Liver (tissue), 9 donors: ENCODE measurements around the gene TACR2. TPM values are rescaled to one million over a fixed set of nuclear protein-coding genes. Genes with fewer than 3 reads are reported as not detected.
A peak's percentile ranks its signal among the peaks of the same experiment; 100 is the strongest.

ENCODE experiments used
- DNase-seq: peaks from one replicate; pipeline ENCODE4 v3.0.0-alpha.2; 2017; ENCODE audit warnings: low spot score
- H3K27ac ChIP-seq, 2 donors: one replicate each; pipeline ENCODE4 v1.7.0; 2013; ENCODE audit warnings: inconsistent platforms in 2 of 2, low read length in 2 of 2, control low read depth in 1 of 2, low read depth in 1 of 2, mild to moderate bottlenecking in 1 of 2
- H3K27me3 ChIP-seq, 4 donors: one replicate each; pipeline versions ENCODE4 v1.6.1 to v1.7.0; 2013; ENCODE audit warnings: low read length in 3 of 4, inconsistent platforms in 1 of 4, mild to moderate bottlenecking in 1 of 4, moderate library complexity in 1 of 4; ENCODE audit not compliant: control insufficient read depth in 4 of 4, insufficient read depth in 4 of 4
- H3K36me3 ChIP-seq, 4 donors: one replicate each; pipeline versions ENCODE4 v1.6.1 to v1.7.0; 2013; ENCODE audit warnings: low read length in 3 of 4, mild to moderate bottlenecking in 3 of 4, low read depth in 1 of 4, moderate library complexity in 1 of 4; ENCODE audit not compliant: control insufficient read depth in 4 of 4, insufficient read depth in 3 of 4
- H3K4me1 ChIP-seq, 4 donors: one replicate each; pipeline versions ENCODE4 v1.6.1 to v1.7.0; 2013; ENCODE audit warnings: low read length in 3 of 4, mild to moderate bottlenecking in 3 of 4, moderate library complexity in 1 of 4; ENCODE audit not compliant: control insufficient read depth in 4 of 4, insufficient read depth in 4 of 4
- H3K4me3 ChIP-seq, 3 donors: one replicate each; pipeline versions ENCODE4 v1.6.1 to v1.7.0; 2013; ENCODE audit warnings: low read length in 3 of 3, control low read depth in 1 of 3, low read depth in 1 of 3, mild to moderate bottlenecking in 1 of 3
- H3K9ac ChIP-seq, 2 donors: one replicate each; pipeline ENCODE4 v1.7.0; 2013; ENCODE audit warnings: low read length in 2 of 2, mild to moderate bottlenecking in 2 of 2, moderate library complexity in 2 of 2, control low read depth in 1 of 2, low read depth in 1 of 2
- H3K9me3 ChIP-seq, 4 donors: one replicate each; pipeline versions ENCODE4 v1.6.1 to v1.7.0; 2013; ENCODE audit warnings: low read length in 3 of 4; ENCODE audit not compliant: control insufficient read depth in 4 of 4
- ATF3 ChIP-seq: IDR thresholded peaks from 2 replicates; pipeline ENCODE4 v1.6.1; 2016; ENCODE audit warnings: antibody characterized with exemption
- CTCF ChIP-seq: fragments of 150-350 bp; IDR thresholded peaks from 2 replicates; pipeline ENCODE4 v1.5.1; 2017; ENCODE audit warnings: improper control_type of control experiment, low read depth, low read length; ENCODE audit not compliant: missing input control
- EGR1 ChIP-seq, 2 donors: IDR thresholded peaks; 2 replicates each; pipeline ENCODE4 v1.6.1; 2016 to 2018; ENCODE audit warnings: antibody characterized with exemption in 2 of 2, low read depth in 2 of 2
- GABPA ChIP-seq, 2 donors: IDR thresholded peaks in 1 of 2; conservative IDR thresholded peaks in 1 of 2; 2 replicates each; pipeline ENCODE4 v1.6.1; 2016; ENCODE audit warnings: antibody characterized with exemption in 2 of 2, mild to moderate bottlenecking in 1 of 2, moderate library complexity in 1 of 2
- HNF4A ChIP-seq, 2 donors: conservative IDR thresholded peaks; 2 replicates each; pipeline ENCODE4 v1.6.1; 2016; ENCODE audit warnings: antibody characterized with exemption in 2 of 2, mild to moderate bottlenecking in 2 of 2
- HNF4G ChIP-seq: IDR thresholded peaks from 2 replicates; pipeline ENCODE4 v1.6.1; 2016; ENCODE audit warnings: antibody characterized with exemption
- JUND ChIP-seq, 2 donors: IDR thresholded peaks; 2 replicates each; pipeline ENCODE4 v1.6.1; 2016; ENCODE audit warnings: antibody characterized with exemption in 2 of 2
- NR2F2 ChIP-seq: IDR thresholded peaks from 2 replicates; pipeline ENCODE4 v1.6.1; 2016; ENCODE audit warnings: antibody characterized with exemption
- REST ChIP-seq: IDR thresholded peaks from 2 replicates; pipeline ENCODE4 v1.6.1; 2016; ENCODE audit warnings: antibody characterized with exemption, mild to moderate bottlenecking
- RXRA ChIP-seq, 2 donors: IDR thresholded peaks; 2 replicates each; pipeline ENCODE4 v1.6.1; 2017 to 2018; ENCODE audit warnings: antibody characterized with exemption in 2 of 2, mild to moderate bottlenecking in 1 of 2
- SP1 ChIP-seq: IDR thresholded peaks from 2 replicates; pipeline ENCODE4 v1.6.1; 2018; ENCODE audit warnings: antibody characterized with exemption, mild to moderate bottlenecking
- TAF1 ChIP-seq: conservative IDR thresholded peaks from 2 replicates; pipeline ENCODE4 v1.6.1; 2016; ENCODE audit warnings: antibody characterized with exemption, mild to moderate bottlenecking
- YY1 ChIP-seq: IDR thresholded peaks from 2 replicates; pipeline ENCODE4 v1.6.1; 2016; ENCODE audit warnings: antibody characterized with exemption, mild to moderate bottlenecking
- ZBTB33 ChIP-seq: IDR thresholded peaks from 2 replicates; pipeline ENCODE4 v1.6.1; 2016; ENCODE audit warnings: antibody characterized with exemption
- WGBS: extraction: QIAGEN DNeasy Blood & Tissue Kit; methylation state at CpG from one replicate; pipeline ENCODE4 v1.1.7; 2013; 5-methylcytosine and 5-hydroxymethylcytosine counted together
- polyA plus RNA-seq, 2 donors: library from polyadenylated mRNA; stranded (reverse) in 1 of 2; unstranded in 1 of 2; fragments of 200-250 nt in 1 of 2; fragments of >200 nt in 1 of 2; fragmentation: Nextera tagmentation in 1 of 2; extraction: Ambion mirVana in 1 of 2; gene quantifications; one replicate each; pipeline versions ENCODE4 v1.2.1 to v1.2.3, GENCODE V29; 2013 to 2015
- total RNA-seq, 2 donors: library from RNA; depleted of rRNA; stranded (reverse); fragments of >200 nt; gene quantifications; one replicate each; pipeline ENCODE4 v1.2.3, GENCODE V29; 2014
- donor health status: healthy.
- donor health status: healthy.
- donor health status: healthy.
- donor health status: healthy.
- donor health status: healthy.

TACR2 gene
- total and polyA plus RNA-seq, 4 donors: 0.08 to 0.18 (median 0.12) TPM; not detected in 1

- H3K27ac ChIP-seq: peak overlapping the region in 1 of 2 donors; percentile 18
- TF ChIP-seq SP1: no peak
- TF ChIP-seq YY1: no peak
- TF ChIP-seq NR2F2: no peak
- no peak for TF ChIP-seq ZBTB33
- peaks cover 0 to 2% (median 0%) of the 10 kb centered on the region in 4 donors for H3K9me3 ChIP-seq
- DNase-seq: no peak
- no peak overlapping the region for H3K4me3 ChIP-seq
- no peaks in the 10 kb centered on the region for H3K36me3 ChIP-seq
- H3K27me3 ChIP-seq: no peaks in the 10 kb centered on the region
- H3K9ac ChIP-seq: no peak overlapping the region
- WGBS: 71% methylated on average over 5 of the region's 5 CpGs
- H3K4me1 ChIP-seq: peaks cover 0 to 4% (median 0%) of the 10 kb centered on the region in 4 donors
Observed at GRCh38 chr10:69439350-69439739, 22.6 kb upstream of the TACR2 start.

- H3K27me3 ChIP-seq: no peaks in the 10 kb centered on the region
- no peak for DNase-seq
- peaks cover 0 to 4% (median 0%) of the 10 kb centered on the region in 4 donors for H3K4me1 ChIP-seq
- H3K36me3 ChIP-seq: no peaks in the 10 kb centered on the region
- peaks cover 0 to 2% (median 0%) of the 10 kb centered on the region in 4 donors for H3K9me3 ChIP-seq
- TF ChIP-seq SP1: no peak
- 52% methylated on average over 10 of the region's 10 CpGs for WGBS
- H3K4me3 ChIP-seq: no peak overlapping the region
- H3K9ac ChIP-seq: no peak overlapping the region
- H3K27ac ChIP-seq: peak overlapping the region in 1 of 2 donors; percentile 18
Observed at GRCh38 chr10:69438536-69439349, 22.0 kb upstream of the TACR2 start.

GRCh38 chr10:69437321-69438259 is 20.9 kb upstream of the TACR2 start:
- no peak for DNase-seq
- H3K36me3 ChIP-seq: no peaks in the 10 kb centered on the region
- H3K4me3 ChIP-seq: no peak overlapping the region
- peaks cover 0 to 2% (median 0%) of the 10 kb centered on the region in 4 donors for H3K9me3 ChIP-seq
- no peak overlapping the region for H3K27ac ChIP-seq
- H3K9ac ChIP-seq: no peak overlapping the region
- peaks cover 0 to 4% (median 0%) of the 10 kb centered on the region in 4 donors for H3K4me1 ChIP-seq
- WGBS: 81% methylated on average over 13 of the region's 13 CpGs
- H3K27me3 ChIP-seq: no peaks in the 10 kb centered on the region
- TF ChIP-seq GABPA (IDR thresholded peaks at IDR 0.05 in 1 of 2, conservative IDR thresholded peaks at IDR 0.05 in 1 of 2): no peak
- no peak for TF ChIP-seq NR2F2
- TF ChIP-seq ATF3: no peak
- TF ChIP-seq TAF1: no peak
- no peak for TF ChIP-seq HNF4A (conservative IDR thresholded peaks at IDR 0.05)
- TF ChIP-seq REST: no peak
- no peak for TF ChIP-seq EGR1 (IDR thresholded peaks at IDR 0.05; ENCODE audit: low read depth in 2 of 2)
- TF ChIP-seq HNF4G: no peak
- TF ChIP-seq ZBTB33: no peak
- TF ChIP-seq CTCF: no peak
- no peak for TF ChIP-seq RXRA (IDR thresholded peaks at IDR 0.05)
- no peak for TF ChIP-seq JUND (IDR thresholded peaks at IDR 0.05)
